ENCODE measurements around the gene ARHGAP8.

- TF ChIP-seq CTCF (IDR thresholded peaks at IDR 0.05) (no peak), POLR2A (IDR thresholded peaks at IDR 0.05) (no peak), EP300 (IDR thresholded peaks at IDR 0.05) (no peak)
Measured at GRCh38 chr22:44707752-44708151, 44.6 kb upstream of the ARHGAP8 start.

All from tibial nerve (tissue), 4 donors.